GM18517 (cell line): ENCODE data around the gene CEP126.
"Not testable (repeated sequence)": the region's sequence is repeated elsewhere in the genome, so short reads cannot be mapped to it uniquely, and the experiment has no call there.

ENCODE experiments used
- ATAC-seq: cut with Tn5 transposase; IDR thresholded peaks from one replicate; pipeline ENCODE4 v1.9.1; 2021; ENCODE audit warnings: mild to moderate bottlenecking, moderate library complexity; ENCODE audit not compliant: unreplicated experiment

The CEP126 gene

GRCh38 chr11:101931692-101932091 is 16.9 kb downstream of the CEP126 start:
- ATAC-seq: no peak

GRCh38 chr11:101940901-101941520 is 26.2 kb downstream of the CEP126 start:
- ATAC-seq: no peak

GRCh38 chr11:101944923-101945322 is 30.1 kb downstream of the CEP126 start:
- ATAC-seq: no peak

- ATAC-seq: no peak
These were observed 30.6 kb downstream of the CEP126 start for GRCh38 chr11:101945448-101945847.

- ATAC-seq: no peak
These were observed 34.9 kb downstream of the CEP126 start for GRCh38 chr11:101949680-101950220.

GRCh38 chr11:101955278-101955677 is 40.5 kb downstream of the CEP126 start:
- no peak for ATAC-seq

GRCh38 chr11:101955701-101956100 is 40.9 kb downstream of the CEP126 start:
- ATAC-seq: no peak

GRCh38 chr11:101960231-101960630 is 45.4 kb downstream of the CEP126 start:
- ATAC-seq: no peak

GRCh38 chr11:101964200-101964599 is 49.4 kb downstream of the CEP126 start:
- not testable (repeated sequence) for ATAC-seq

- no peak for ATAC-seq
These were observed 59.4 kb downstream of the CEP126 start for GRCh38 chr11:101974255-101974654.

GRCh38 chr11:101974771-101975170 is 60.0 kb downstream of the CEP126 start:
- no peak for ATAC-seq

- ATAC-seq: no peak
These were observed 60.9 kb downstream of the CEP126 start for GRCh38 chr11:101975734-101976133.

GRCh38 chr11:101987370-101987769 is 72.6 kb downstream of the CEP126 start:
- no peak for ATAC-seq

GRCh38 chr11:101993172-101993571 is 78.4 kb downstream of the CEP126 start:
- no peak for ATAC-seq

GRCh38 chr11:101994052-101994469 is 79.3 kb downstream of the CEP126 start:
- ATAC-seq: not testable (repeated sequence)

- no peak for ATAC-seq
These were observed 81.3 kb downstream of the CEP126 start for GRCh38 chr11:101996111-101996510.

- no peak for ATAC-seq
These were observed 87.0 kb downstream of the CEP126 start for GRCh38 chr11:102001657-102002338.

- ATAC-seq: no peak
These were observed 89.4 kb downstream of the CEP126 start for GRCh38 chr11:102004220-102004619.

- ATAC-seq: no peak
These were observed 90.5 kb downstream of the CEP126 start for GRCh38 chr11:102005306-102005705.

GRCh38 chr11:102006835-102007566 is 92.2 kb downstream of the CEP126 start:
- ATAC-seq: no peak

GRCh38 chr11:102007567-102008437 is 93.0 kb downstream of the CEP126 start:
- no peak for ATAC-seq
